Dendritic cell treated with granulocyte-macrophage colony-stimulating factor and Interleukin-4, amounts not matched to agents 40 ng/mL and 50 ng/mL, for 4 days (primary cell): ENCODE data around the gene WDR45B.
A peak's percentile ranks its signal among the peaks of the same experiment; 100 is the strongest.

Experiments used
- H3K27ac Mint-ChIP-seq: one replicate; pipeline ENCODE4 v1.8.0; 2022; ENCODE audit warnings: mild to moderate bottlenecking, mixed read lengths
- H3K27me3 Mint-ChIP-seq: one replicate; pipeline ENCODE4 v1.8.0; 2022; ENCODE audit warnings: mild to moderate bottlenecking, mixed read lengths
- H3K36me3 Mint-ChIP-seq: one replicate; pipeline ENCODE4 v1.8.0; 2022; ENCODE audit warnings: low read depth, mixed read lengths
- H3K4me1 Mint-ChIP-seq: one replicate; pipeline ENCODE4 v1.8.0; 2022; ENCODE audit warnings: low read depth, mixed read lengths
- H3K4me3 Mint-ChIP-seq: one replicate; pipeline ENCODE4 v1.8.0; 2022; ENCODE audit warnings: mild to moderate bottlenecking, moderate library complexity, mixed read lengths
- H3K9me3 Mint-ChIP-seq: one replicate; pipeline ENCODE4 v1.8.0; 2022; ENCODE audit warnings: mixed read lengths
- intact Hi-C: fragments of 100-400 bp; cut with micrococcal nuclease; formaldehyde crosslinking; loops from one replicate; pipeline ENCODE4 v1.15.0; 2022

Gene WDR45B

GRCh38 chr17:82615084-82616020 is 32.9 kb downstream of the WDR45B start:
- no peak overlapping the region for H3K4me3 Mint-ChIP-seq
- peaks cover 99% of the 10 kb centered on the region for H3K36me3 Mint-ChIP-seq

GRCh38 chr17:82614095-82614631 is 34.1 kb downstream of the WDR45B start:
- Mint-ChIP-seq H3K4me3 (no peak overlapping the region), H3K27me3 (no peaks in the 10 kb centered on the region), H3K27ac (no peak overlapping the region), H3K4me1 (no peaks in the 10 kb centered on the region), H3K36me3 (peaks cover 99% of the 10 kb centered on the region), H3K9me3 (no peaks in the 10 kb centered on the region)
- intact Hi-C loops: no loop called here

More at GRCh38 chr17:82615084-82616020, 32.9 kb downstream of the WDR45B start:
- no peaks in the 10 kb centered on the region for H3K27me3 Mint-ChIP-seq
- no peak overlapping the region for H3K27ac Mint-ChIP-seq
- intact Hi-C loops: no loop called here
- no peaks in the 10 kb centered on the region for H3K4me1 Mint-ChIP-seq
- H3K9me3 Mint-ChIP-seq: no peaks in the 10 kb centered on the region

GRCh38 chr17:82613283-82614094 is 34.8 kb downstream of the WDR45B start:
- intact Hi-C loops: no loop called here
- no peak overlapping the region for H3K4me3 Mint-ChIP-seq
- H3K4me1 Mint-ChIP-seq: no peaks in the 10 kb centered on the region
- no peak overlapping the region for H3K27ac Mint-ChIP-seq
- no peaks in the 10 kb centered on the region for H3K27me3 Mint-ChIP-seq
- no peaks in the 10 kb centered on the region for H3K9me3 Mint-ChIP-seq
- peaks cover 99% of the 10 kb centered on the region for H3K36me3 Mint-ChIP-seq

- Mint-ChIP-seq H3K27ac (no peak overlapping the region), H3K9me3 (no peaks in the 10 kb centered on the region), H3K27me3 (no peaks in the 10 kb centered on the region), H3K36me3 (peaks cover 97% of the 10 kb centered on the region), H3K4me1 (no peaks in the 10 kb centered on the region), H3K4me3 (no peak overlapping the region)
- intact Hi-C loops: no loop called here
Observed at GRCh38 chr17:82611140-82612058, 36.8 kb downstream of the WDR45B start.

- Mint-ChIP-seq H3K4me1 (peaks cover 1% of the 10 kb centered on the region), H3K36me3 (peaks cover 97% of the 10 kb centered on the region), H3K9me3 (no peaks in the 10 kb centered on the region), H3K27me3 (no peaks in the 10 kb centered on the region), H3K4me3 (no peak overlapping the region), H3K27ac (no peak overlapping the region)
- intact Hi-C loops: no loop called here
Observed at GRCh38 chr17:82609655-82610054, 38.6 kb downstream of the WDR45B start.

- Mint-ChIP-seq H3K4me1 (peaks cover 10% of the 10 kb centered on the region), H3K4me3 (no peak overlapping the region), H3K9me3 (no peaks in the 10 kb centered on the region), H3K36me3 (peaks cover 97% of the 10 kb centered on the region), H3K27me3 (no peaks in the 10 kb centered on the region), H3K27ac (no peak overlapping the region)
- intact Hi-C loops: no loop called here
Observed at GRCh38 chr17:82608816-82609215, 39.4 kb downstream of the WDR45B start.

GRCh38 chr17:82605939-82606600 is 42.2 kb downstream of the WDR45B start:
- Mint-ChIP-seq H3K4me3 (no peak overlapping the region), H3K4me1 (peaks cover 19% of the 10 kb centered on the region), H3K27me3 (no peaks in the 10 kb centered on the region), H3K27ac (no peak overlapping the region), H3K36me3 (peaks cover 98% of the 10 kb centered on the region), H3K9me3 (no peaks in the 10 kb centered on the region)
- intact Hi-C loops: no loop called here

GRCh38 chr17:82604532-82604931 is 43.7 kb downstream of the WDR45B start:
- Mint-ChIP-seq H3K4me1 (peaks cover 19% of the 10 kb centered on the region), H3K9me3 (no peaks in the 10 kb centered on the region), H3K27me3 (no peaks in the 10 kb centered on the region), H3K4me3 (no peak overlapping the region), H3K27ac (peak overlapping the region; percentile 71), H3K36me3 (peaks cover 98% of the 10 kb centered on the region)
- intact Hi-C loops: no loop called here

GRCh38 chr17:82603981-82604448 is 44.2 kb downstream of the WDR45B start:
- Mint-ChIP-seq H3K9me3 (no peaks in the 10 kb centered on the region), H3K27ac (peak overlapping the region; percentile 71), H3K4me1 (peaks cover 19% of the 10 kb centered on the region), H3K27me3 (no peaks in the 10 kb centered on the region), H3K4me3 (peak overlapping the region; percentile 44), H3K36me3 (peaks cover 98% of the 10 kb centered on the region)
- intact Hi-C loops: no loop called here

GRCh38 chr17:82602986-82603710 is 45.1 kb downstream of the WDR45B start:
- H3K36me3 Mint-ChIP-seq: peaks cover 98% of the 10 kb centered on the region
- H3K4me3 Mint-ChIP-seq: no peak overlapping the region
- intact Hi-C loops: no loop called here
- no peaks in the 10 kb centered on the region for H3K9me3 Mint-ChIP-seq
- peak overlapping the region; percentile 71 for H3K27ac Mint-ChIP-seq
- no peaks in the 10 kb centered on the region for H3K27me3 Mint-ChIP-seq
- H3K4me1 Mint-ChIP-seq: peaks cover 27% of the 10 kb centered on the region

GRCh38 chr17:82602487-82602886 is 45.8 kb downstream of the WDR45B start:
- H3K36me3 Mint-ChIP-seq: peaks cover 98% of the 10 kb centered on the region
- H3K4me3 Mint-ChIP-seq: no peak overlapping the region
- intact Hi-C loops: no loop called here

GRCh38 chr17:82601447-82602000 is 46.7 kb downstream of the WDR45B start:
- Mint-ChIP-seq H3K27me3 (no peaks in the 10 kb centered on the region), H3K4me1 (peaks cover 29% of the 10 kb centered on the region), H3K4me3 (no peak overlapping the region), H3K27ac (no peak overlapping the region), H3K9me3 (no peaks in the 10 kb centered on the region), H3K36me3 (peaks cover 100% of the 10 kb centered on the region)
- intact Hi-C loops: no loop called here

More at GRCh38 chr17:82602487-82602886, 45.8 kb downstream of the WDR45B start:
- Mint-ChIP-seq H3K4me1 (peaks cover 29% of the 10 kb centered on the region), H3K27ac (no peak overlapping the region), H3K27me3 (no peaks in the 10 kb centered on the region), H3K9me3 (no peaks in the 10 kb centered on the region)
